Measurements from ENCODE around the gene GRPEL1. TPM values are rescaled to one million over a fixed set of nuclear protein-coding genes. Genes with fewer than 3 reads are reported as not detected.
A peak's percentile ranks its signal among the peaks of the same experiment; 100 is the strongest.

GRPEL1 gene
- total RNA-seq, 1 donor: 21.0 TPM

DNA sequence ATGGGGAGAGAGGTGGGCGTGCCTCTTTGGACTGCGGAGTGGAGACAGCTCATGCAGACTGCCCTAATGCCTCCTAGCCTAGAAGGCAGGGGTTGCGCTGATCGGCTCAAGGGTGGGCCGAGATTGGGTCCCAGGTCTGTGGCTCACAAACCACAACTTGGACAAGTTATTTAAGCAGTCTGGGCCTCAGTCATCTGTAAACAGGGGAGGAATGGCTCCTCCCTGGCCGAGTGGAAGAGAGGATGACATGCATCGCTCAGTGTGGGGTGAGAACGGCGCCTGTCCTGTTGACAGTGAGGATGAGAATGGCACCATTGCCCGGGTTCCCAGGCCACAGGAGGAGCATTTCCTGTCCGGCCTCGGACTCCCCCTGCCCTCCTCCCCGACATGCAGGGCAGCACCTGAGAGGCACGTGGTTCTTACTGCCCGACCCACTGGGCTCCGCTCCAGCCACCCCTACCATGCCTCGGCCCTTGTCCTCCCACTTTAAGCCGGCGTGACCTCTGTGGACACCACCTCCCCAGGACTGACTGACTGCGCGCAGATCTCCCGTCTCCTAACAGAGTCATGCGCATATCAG is 40.3 kb upstream of the GRPEL1 start:
- Histone ChIP-seq H2AFZ (ENCODE audit: low read length) (no peak overlapping the region), H3K9me3 (ENCODE audit: low read depth, low read length) (no peaks in the 10 kb centered on the region), H3K4me3 (ENCODE audit: insufficient read depth, low read length) (no peak overlapping the region), H3K27me3 (ENCODE audit: insufficient read depth, low read length) (peaks cover 16% of the 10 kb centered on the region), H4K20me1 (ENCODE audit: insufficient read depth, low read length) (no peaks in the 10 kb centered on the region), H3K36me3 (ENCODE audit: insufficient read depth, low read length) (no peaks in the 10 kb centered on the region), H3K79me2 (ENCODE audit: insufficient read depth, low read length) (no peaks in the 10 kb centered on the region), H3K27ac (ENCODE audit: low read depth, low read length) (no peak overlapping the region), H3K4me1 (ENCODE audit: insufficient read depth, low read length) (peaks cover 4% of the 10 kb centered on the region), H3K4me2 (ENCODE audit: insufficient read depth, low read length) (no peak overlapping the region)
- peak; percentile 75 for DNase-seq (ENCODE audit: insufficient read length, low spot score, missing footprints)
- TF ChIP-seq, protein P1, sequence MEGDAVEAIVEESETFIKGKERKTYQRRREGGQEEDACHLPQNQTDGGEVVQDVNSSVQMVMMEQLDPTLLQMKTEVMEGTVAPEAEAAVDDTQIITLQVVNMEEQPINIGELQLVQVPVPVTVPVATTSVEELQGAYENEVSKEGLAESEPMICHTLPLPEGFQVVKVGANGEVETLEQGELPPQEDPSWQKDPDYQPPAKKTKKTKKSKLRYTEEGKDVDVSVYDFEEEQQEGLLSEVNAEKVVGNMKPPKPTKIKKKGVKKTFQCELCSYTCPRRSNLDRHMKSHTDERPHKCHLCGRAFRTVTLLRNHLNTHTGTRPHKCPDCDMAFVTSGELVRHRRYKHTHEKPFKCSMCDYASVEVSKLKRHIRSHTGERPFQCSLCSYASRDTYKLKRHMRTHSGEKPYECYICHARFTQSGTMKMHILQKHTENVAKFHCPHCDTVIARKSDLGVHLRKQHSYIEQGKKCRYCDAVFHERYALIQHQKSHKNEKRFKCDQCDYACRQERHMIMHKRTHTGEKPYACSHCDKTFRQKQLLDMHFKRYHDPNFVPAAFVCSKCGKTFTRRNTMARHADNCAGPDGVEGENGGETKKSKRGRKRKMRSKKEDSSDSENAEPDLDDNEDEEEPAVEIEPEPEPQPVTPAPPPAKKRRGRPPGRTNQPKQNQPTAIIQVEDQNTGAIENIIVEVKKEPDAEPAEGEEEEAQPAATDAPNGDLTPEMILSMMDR (IDR thresholded peaks at IDR 0.05; ENCODE audit: extremely low read depth, low read depth, low read length): no peak

- Histone ChIP-seq H3K4me2 (ENCODE audit: insufficient read depth, low read length) (no peak overlapping the region), H4K20me1 (ENCODE audit: insufficient read depth, low read length) (no peaks in the 10 kb centered on the region), H3K4me1 (ENCODE audit: insufficient read depth, low read length) (peaks cover 7% of the 10 kb centered on the region), H3K27me3 (ENCODE audit: insufficient read depth, low read length) (peaks cover 16% of the 10 kb centered on the region), H3K9me3 (ENCODE audit: low read depth, low read length) (no peaks in the 10 kb centered on the region), H2AFZ (ENCODE audit: low read length) (no peak overlapping the region), H3K36me3 (ENCODE audit: insufficient read depth, low read length) (no peaks in the 10 kb centered on the region), H3K27ac (ENCODE audit: low read depth, low read length) (no peak overlapping the region), H3K79me2 (ENCODE audit: insufficient read depth, low read length) (no peaks in the 10 kb centered on the region), H3K4me3 (ENCODE audit: insufficient read depth, low read length) (no peak overlapping the region)
- TF ChIP-seq, protein P1 (IDR thresholded peaks at IDR 0.05; ENCODE audit: extremely low read depth, low read depth, low read length): no peak
- peak; percentile 64 for DNase-seq (ENCODE audit: insufficient read length, low spot score, missing footprints)
These were observed 39.5 kb upstream of the GRPEL1 start for GRCh38 chr4:7107166-7107905.

- no peaks in the 10 kb centered on the region for H3K9me3 ChIP-seq (ENCODE audit: low read depth, low read length)
- no peaks in the 10 kb centered on the region for H3K36me3 ChIP-seq (ENCODE audit: insufficient read depth, low read length)
- H2AFZ ChIP-seq (ENCODE audit: low read length): no peak overlapping the region
- H3K27me3 ChIP-seq (ENCODE audit: insufficient read depth, low read length): peaks cover 16% of the 10 kb centered on the region
- H3K4me3 ChIP-seq (ENCODE audit: insufficient read depth, low read length): no peak overlapping the region
- H3K4me2 ChIP-seq (ENCODE audit: insufficient read depth, low read length): no peak overlapping the region
- H3K79me2 ChIP-seq (ENCODE audit: insufficient read depth, low read length): no peaks in the 10 kb centered on the region
- H3K4me1 ChIP-seq (ENCODE audit: insufficient read depth, low read length): peaks cover 7% of the 10 kb centered on the region
- H4K20me1 ChIP-seq (ENCODE audit: insufficient read depth, low read length): no peaks in the 10 kb centered on the region
- DNase-seq (ENCODE audit: insufficient read length, low spot score, missing footprints): no peak
- TF ChIP-seq, protein P1 (IDR thresholded peaks at IDR 0.05; ENCODE audit: extremely low read depth, low read depth, low read length): no peak
- H3K27ac ChIP-seq (ENCODE audit: low read depth, low read length): no peak overlapping the region
These were observed 37.4 kb upstream of the GRPEL1 start for GRCh38 chr4:7105276-7105675.

DNA sequence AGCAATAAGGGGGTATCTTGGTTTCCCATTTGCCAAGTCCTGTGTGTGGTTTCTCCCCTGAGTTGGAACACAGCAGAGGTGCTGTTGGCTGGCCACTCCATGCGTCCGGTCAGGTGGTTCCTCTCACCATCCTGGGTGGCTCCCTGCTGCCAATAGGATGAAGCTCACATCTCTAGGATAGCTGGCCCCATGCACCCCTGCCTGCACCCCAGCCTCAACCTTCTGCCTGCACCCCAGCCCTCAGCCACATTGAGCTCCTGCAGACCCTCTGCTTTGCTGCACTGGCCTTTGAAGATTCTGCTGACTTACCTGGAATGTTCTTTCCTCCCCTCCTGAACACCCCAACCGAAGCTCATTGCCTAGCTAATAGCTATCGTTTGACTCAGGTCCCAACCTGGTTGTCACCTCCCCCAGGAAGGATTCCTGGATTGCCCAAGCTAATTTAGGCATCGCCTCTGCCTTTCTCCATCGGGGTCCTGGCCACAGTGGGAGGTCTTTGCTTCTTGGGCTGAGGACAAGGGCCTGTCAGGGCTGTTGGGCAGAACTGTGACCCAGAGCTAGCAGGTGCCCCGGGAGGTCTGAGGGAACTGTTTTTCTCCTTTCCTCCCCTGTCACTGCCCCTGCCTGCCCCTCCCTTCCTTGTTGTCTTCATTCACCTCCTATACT is 36.6 kb upstream of the GRPEL1 start:
- Histone ChIP-seq H3K36me3 (ENCODE audit: insufficient read depth, low read length) (no peaks in the 10 kb centered on the region), H3K4me2 (ENCODE audit: insufficient read depth, low read length) (no peak overlapping the region), H4K20me1 (ENCODE audit: insufficient read depth, low read length) (no peaks in the 10 kb centered on the region), H3K27ac (ENCODE audit: low read depth, low read length) (no peak overlapping the region), H3K27me3 (ENCODE audit: insufficient read depth, low read length) (peaks cover 16% of the 10 kb centered on the region), H3K79me2 (ENCODE audit: insufficient read depth, low read length) (no peaks in the 10 kb centered on the region), H2AFZ (ENCODE audit: low read length) (no peak overlapping the region), H3K4me3 (ENCODE audit: insufficient read depth, low read length) (no peak overlapping the region), H3K9me3 (ENCODE audit: low read depth, low read length) (no peaks in the 10 kb centered on the region), H3K4me1 (ENCODE audit: insufficient read depth, low read length) (peaks cover 7% of the 10 kb centered on the region)
- peak; percentile 71 for DNase-seq (ENCODE audit: insufficient read length, low spot score, missing footprints)
- TF ChIP-seq, protein P1 (IDR thresholded peaks at IDR 0.05; ENCODE audit: extremely low read depth, low read depth, low read length): no peak
